A549 (cell line): ENCODE data around the gene TUG1. TPM values are rescaled to one million over a fixed set of nuclear protein-coding genes. Genes with fewer than 3 reads are reported as not detected.

Source experiments
- ATAC-seq, 2 experiments: fragments of 200-7000 bp in 1 of 2; fragments of >200 bp in 1 of 2; cut with Nextera tagmentation in 1 of 2; cut with Tn5 transposase in 1 of 2; 3 replicates each; pipeline versions ENCODE4 v1.8.0 to v1.9.1; 2018 to 2020; ENCODE audit warnings: mild to moderate bottlenecking in 1 of 2, moderate library complexity in 1 of 2
- CTCF ChIA-PET: fragments of 300-600 bp; sonication (Branson Sonifier 250); formaldehyde crosslinking; extraction: SDS; loops from one replicate; lab custom pipeline; 2021; ENCODE audit warnings: antibody characterized with exemption, inconsistent platforms; lab: Yijun Ruan, JAX
- POLR2A ChIA-PET: fragments of 350-600 bp; formaldehyde crosslinking; extraction: SDS; loops from one replicate; lab custom pipeline; 2021; ENCODE audit warnings: antibody characterized with exemption, inconsistent platforms; lab: Yijun Ruan, JAX
- DNase-seq, 2 experiments: peaks; one replicate each; pipeline versions ENCODE4 v3.0.0 to v3.0.0-alpha.2; 2011 to 2016; ENCODE audit warnings: low read depth in 1 of 2, low spot score in 1 of 2
- FAIRE-seq: peaks from 2 replicates; lab custom pipeline; 2011; peaks lifted over from hg19 to GRCh38; lab: Jason Lieb, UNC
- H3K27ac ChIP-seq, 2 experiments: fragments of >200 bp; sonication (Bioruptor Twin); formaldehyde crosslinking; 3 replicates each; pipeline ENCODE4 v1.5.1; 2016 to 2017
- H3K4me1 ChIP-seq: fragments of >200 bp; sonication (Bioruptor Twin); formaldehyde crosslinking; 3 replicates; pipeline ENCODE4 v1.6.1; 2016
- H3K4me2 ChIP-seq: fragments of >200 bp; sonication (Bioruptor Twin); formaldehyde crosslinking; 3 replicates; pipeline ENCODE4 v1.6.1; 2016
- H3K4me3 ChIP-seq: fragments of >200 bp; sonication (Bioruptor Twin); formaldehyde crosslinking; 3 replicates; pipeline ENCODE4 v1.5.1; 2016
- H3K9me3 ChIP-seq: fragments of >200 bp; sonication (Bioruptor Twin); formaldehyde crosslinking; 3 replicates; pipeline ENCODE4 v1.6.1; 2016
- BHLHE40 ChIP-seq: IDR thresholded peaks from 2 replicates; pipeline ENCODE4 v1.6.1; 2012; ENCODE audit warnings: low read depth, low read length, inconsistent platforms
- CBX2 ChIP-seq: fragments of 200-600 bp; sonication (generic); IDR thresholded peaks from 2 replicates; pipeline ENCODE4 v1.6.1; 2016; ENCODE audit warnings: low read depth, mild to moderate bottlenecking, borderline replicate concordance
- CBX8 ChIP-seq: fragments of 200-600 bp; sonication (generic); IDR thresholded peaks from 2 replicates; pipeline ENCODE4 v1.6.1; 2016
- EP300 ChIP-seq, 2 experiments: fragments of >200 bp; sonication (Bioruptor Twin); formaldehyde crosslinking; IDR thresholded peaks; 2 replicates in 1 of 2; 3 replicates in 1 of 2; pipeline ENCODE4 v1.6.1; 2016 to 2017
- FOSL2 ChIP-seq, 2 experiments: fragments of 450-650 bp in 1 of 2; fragments of >200 bp in 1 of 2; sonication (Bioruptor Twin) in 1 of 2; formaldehyde crosslinking; IDR thresholded peaks; 2 replicates each; pipeline versions ENCODE4 v1.5.0 to v1.6.1; 2016 to 2020; ENCODE audit warnings: mild to moderate bottlenecking in 1 of 2, moderate library complexity in 1 of 2
- GATA3 ChIP-seq: IDR thresholded peaks from 2 replicates; pipeline ENCODE4 v1.6.1; 2012; ENCODE audit warnings: borderline replicate concordance
- HEYL ChIP-seq: fragments of 250-450 bp; sonication (Bioruptor Pico); IDR thresholded peaks from 2 replicates; pipeline ENCODE4 v1.8.0; 2021; ENCODE audit warnings: mild to moderate bottlenecking, moderate library complexity
- HOXA7 ChIP-seq: fragments of 250-450 bp; sonication (Bioruptor Pico); IDR thresholded peaks from 2 replicates; pipeline ENCODE4 v1.5.0; 2020; ENCODE audit warnings: mild to moderate bottlenecking, moderate library complexity
- KDM1A ChIP-seq: fragments of 200-600 bp; sonication (generic); IDR thresholded peaks from 2 replicates; pipeline ENCODE4 v1.6.1; 2016; ENCODE audit warnings: low read depth, mild to moderate bottlenecking
- MAFK ChIP-seq: fragments of 450-650 bp; IDR thresholded peaks from 2 replicates; pipeline ENCODE4 v1.6.1; 2014; ENCODE audit not compliant: partially characterized antibody
- MYC ChIP-seq: IDR thresholded peaks from 2 replicates; pipeline ENCODE4 v1.6.1; 2012; ENCODE audit warnings: mild to moderate bottlenecking, inconsistent platforms, low read length, improper control_type of control experiment, borderline replicate concordance
- NPAS2 ChIP-seq: fragments of 250-450 bp; sonication (Bioruptor Pico); IDR thresholded peaks from 2 replicates; pipeline ENCODE4 v1.8.0; 2022; ENCODE audit warnings: mild to moderate bottlenecking, moderate library complexity, borderline replicate concordance
- NR3C1 ChIP-seq: fragments of >200 bp; sonication (Bioruptor Twin); formaldehyde crosslinking; IDR thresholded peaks from 3 replicates; pipeline ENCODE4 v1.6.1; 2017
- RAD21 ChIP-seq, 2 experiments: fragments of >200 bp in 1 of 2; sonication (Bioruptor Twin) in 1 of 2; formaldehyde crosslinking in 1 of 2; IDR thresholded peaks in 1 of 2; conservative IDR thresholded peaks in 1 of 2; 2 replicates in 1 of 2; 3 replicates in 1 of 2; pipeline ENCODE4 v1.6.1; 2012 to 2018; ENCODE audit warnings: inconsistent platforms in 1 of 2
- RARB ChIP-seq: fragments of 250-450 bp; sonication (Bioruptor Pico); IDR thresholded peaks from 2 replicates; pipeline ENCODE4 v1.8.0; 2021; ENCODE audit warnings: mild to moderate bottlenecking, moderate library complexity
- RCOR1 ChIP-seq: fragments of 150-350 bp; IDR thresholded peaks from 2 replicates; pipeline ENCODE4 v1.6.1; 2014; ENCODE audit warnings: antibody characterized with exemption, low read length, low read depth
- RFX5 ChIP-seq: fragments of 450-650 bp; IDR thresholded peaks from 2 replicates; pipeline ENCODE4 v1.7.1; 2014; ENCODE audit warnings: antibody characterized with exemption, mild to moderate bottlenecking, moderate library complexity
- RNF2 ChIP-seq: fragments of 200-600 bp; sonication (generic); IDR thresholded peaks from 2 replicates; pipeline ENCODE4 v1.6.1; 2016; ENCODE audit warnings: low read depth, mild to moderate bottlenecking, antibody characterized with exemption, moderate library complexity, borderline replicate concordance
- WGBS: methylation state at CpG from one replicate; pipeline ENCODE4 v1.1.6; 2017; ENCODE audit errors: missing lambda C conversion rate; 5-methylcytosine and 5-hydroxymethylcytosine counted together
- polyA plus RNA-seq, 4 experiments: library from polyadenylated mRNA; depleted of rRNA in 3 of 4; stranded (reverse); fragments of >200 nt; fragmentation: RNase III in 1 of 4; extraction: RNeasy Plus Mini Kit Qiagen cat#74134 plus additional on column Dnase treatment in 1 of 4; gene quantifications; 2 replicates in 3 of 4; 3 replicates in 1 of 4; pipeline ENCODE4 v1.2.3, GENCODE V29; 2011 to 2017
- TF ChIP-seq, protein P1 (sequence below): fragments of 200-600 bp; sonication (generic); IDR thresholded peaks from 2 replicates; pipeline ENCODE4 v1.6.1; 2016; ENCODE audit warnings: antibody characterized with exemption, mild to moderate bottlenecking, moderate library complexity
- TF ChIP-seq, protein P2 (sequence below): fragments of 450-650 bp; IDR thresholded peaks from 2 replicates; pipeline ENCODE4 v1.6.1; 2014; ENCODE audit warnings: antibody characterized with exemption
- TF ChIP-seq, protein P3 (sequence below): fragments of 150-350 bp; IDR thresholded peaks from 2 replicates; pipeline ENCODE4 v1.6.1; 2014; ENCODE audit warnings: low read depth, mild to moderate bottlenecking, low read length

The TUG1 gene
- polyA plus RNA-seq, 2 of the 4 experiments (the other 2 are of a cell fraction), result 29.9 to 104 TPM

DNA sequence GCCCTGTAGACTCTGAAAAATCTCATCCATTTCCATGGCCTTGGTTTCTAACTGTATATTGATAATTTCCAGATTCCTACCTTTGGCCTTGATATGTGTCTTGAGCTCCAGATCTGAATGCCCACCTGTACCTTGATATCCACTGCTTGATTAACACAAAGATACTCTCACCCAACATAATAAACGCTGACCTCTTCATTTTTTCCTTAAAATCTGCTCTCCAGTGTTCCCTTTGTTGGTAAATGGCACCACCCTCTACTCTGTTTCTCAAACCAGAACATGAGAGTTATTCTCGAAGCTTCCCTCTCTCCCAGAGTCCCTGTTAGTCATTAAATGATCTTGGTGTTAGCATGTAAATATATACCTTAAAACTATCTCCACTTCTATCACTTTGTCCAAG, 13.4 kb downstream of the TUG1 start:
- no peak overlapping the region for H3K27ac ChIP-seq
- H3K4me3 ChIP-seq, result no peak overlapping the region
- H3K4me1 ChIP-seq, result no peaks in the 10 kb centered on the region
- H3K9me3 ChIP-seq, result peaks cover 17% of the 10 kb centered on the region
- FAIRE-seq (no peak), ATAC-seq (no peak), DNase-seq (no peak)
- POLR2A ChIA-PET, result no interaction called here
- TF ChIP-seq EP300 (IDR thresholded peaks at IDR 0.05) (no peak), MAFK (peak; percentile 80)
- 88% methylated on average over 2 of the region's 2 CpGs for WGBS
- CTCF ChIA-PET, result no interaction called here
- H3K4me2 ChIP-seq, result no peak overlapping the region

DNA sequence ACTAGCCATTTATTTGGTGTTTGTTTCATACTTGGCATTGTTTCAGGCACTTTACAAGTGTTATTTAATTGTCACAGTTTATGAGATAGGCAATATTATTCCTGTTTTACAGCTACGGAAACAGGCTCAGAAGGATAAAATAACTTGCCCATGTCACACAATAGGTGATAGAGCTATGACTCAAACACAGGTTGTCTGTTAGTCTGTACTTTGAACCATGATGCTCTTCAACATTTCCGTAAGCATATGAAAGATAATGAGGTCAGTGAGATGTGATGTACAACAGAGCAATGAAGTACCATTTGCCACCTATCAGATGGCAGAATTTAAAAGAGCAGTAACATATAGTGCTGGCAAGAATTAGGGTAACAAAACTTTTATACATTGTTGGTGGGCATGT, 15.3 kb downstream of the TUG1 start:
- Histone ChIP-seq H3K4me1 (no peaks in the 10 kb centered on the region), H3K4me2 (no peak overlapping the region), H3K4me3 (no peak overlapping the region), H3K27ac (no peak overlapping the region), H3K9me3 (peaks cover 11% of the 10 kb centered on the region; the same call in 2 of the 3 replicates)
- DNase-seq, result peak in 1 of 2 experiments; percentile 13
- FAIRE-seq, result no peak
- CTCF ChIA-PET, result interaction anchor here (1.6 kb wide), 1 partner anchor 101 kb away, joined by 4 read pairs; no protein-coding TSS in a partner anchor
- POLR2A ChIA-PET, result interaction anchor here (1.0 kb wide), 1 partner anchor 15 kb away, joined by 4 read pairs; the partner anchor contains the start of genes MORC2 and TUG1
- WGBS, result 71% methylated on average over 2 of the region's 2 CpGs
- TF ChIP-seq RAD21 (conservative IDR thresholded peaks at IDR 0.05 in 1 of 2, IDR thresholded peaks at IDR 0.05 in 1 of 2) (no peak), RARB (CRISPR knock-in tag) (no peak), FOSL2 (IDR thresholded peaks at IDR 0.05) (no peak), FOSL2 (CRISPR knock-in tag; IDR thresholded peaks at IDR 0.05) (no peak), NR3C1 (no peak), CBX8 (no peak)
- ATAC-seq, result no peak

DNA sequence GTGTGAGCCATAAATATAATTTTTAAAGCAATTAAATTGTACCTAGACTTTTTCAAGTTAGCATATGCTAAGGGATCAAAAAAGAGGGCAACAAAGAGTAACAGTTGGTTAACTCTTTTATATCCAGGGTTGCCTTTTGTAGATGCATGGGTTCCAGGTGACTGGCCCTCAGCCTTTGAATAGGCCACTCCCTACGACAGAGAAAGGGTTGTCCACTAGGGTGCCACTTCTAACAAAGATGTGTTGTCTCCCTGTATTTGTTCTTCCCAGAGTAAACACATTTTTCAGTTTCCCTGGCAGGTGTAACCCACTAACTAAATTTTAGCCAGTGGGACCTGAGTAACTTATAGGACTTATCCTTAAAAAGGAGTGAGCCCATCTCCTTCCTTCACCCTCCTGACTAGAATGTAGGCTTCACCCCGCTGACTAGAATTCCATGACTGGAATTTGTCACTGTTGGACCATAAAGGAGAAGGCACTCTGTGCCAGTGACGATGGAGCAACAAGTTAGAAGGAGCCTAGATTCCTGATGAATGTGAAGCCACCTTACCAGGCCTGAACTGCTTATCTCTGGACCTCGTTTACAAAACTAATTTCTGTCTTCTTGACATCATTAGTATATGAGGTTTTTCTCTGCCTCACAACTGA, 16.6 kb downstream of the TUG1 start:
- TF ChIP-seq HEYL (CRISPR knock-in tag) (no peak), RFX5 (no peak), BHLHE40 (no peak), GATA3 (no peak), NPAS2 (CRISPR knock-in tag) (no peak)
- TF ChIP-seq, protein P1, sequence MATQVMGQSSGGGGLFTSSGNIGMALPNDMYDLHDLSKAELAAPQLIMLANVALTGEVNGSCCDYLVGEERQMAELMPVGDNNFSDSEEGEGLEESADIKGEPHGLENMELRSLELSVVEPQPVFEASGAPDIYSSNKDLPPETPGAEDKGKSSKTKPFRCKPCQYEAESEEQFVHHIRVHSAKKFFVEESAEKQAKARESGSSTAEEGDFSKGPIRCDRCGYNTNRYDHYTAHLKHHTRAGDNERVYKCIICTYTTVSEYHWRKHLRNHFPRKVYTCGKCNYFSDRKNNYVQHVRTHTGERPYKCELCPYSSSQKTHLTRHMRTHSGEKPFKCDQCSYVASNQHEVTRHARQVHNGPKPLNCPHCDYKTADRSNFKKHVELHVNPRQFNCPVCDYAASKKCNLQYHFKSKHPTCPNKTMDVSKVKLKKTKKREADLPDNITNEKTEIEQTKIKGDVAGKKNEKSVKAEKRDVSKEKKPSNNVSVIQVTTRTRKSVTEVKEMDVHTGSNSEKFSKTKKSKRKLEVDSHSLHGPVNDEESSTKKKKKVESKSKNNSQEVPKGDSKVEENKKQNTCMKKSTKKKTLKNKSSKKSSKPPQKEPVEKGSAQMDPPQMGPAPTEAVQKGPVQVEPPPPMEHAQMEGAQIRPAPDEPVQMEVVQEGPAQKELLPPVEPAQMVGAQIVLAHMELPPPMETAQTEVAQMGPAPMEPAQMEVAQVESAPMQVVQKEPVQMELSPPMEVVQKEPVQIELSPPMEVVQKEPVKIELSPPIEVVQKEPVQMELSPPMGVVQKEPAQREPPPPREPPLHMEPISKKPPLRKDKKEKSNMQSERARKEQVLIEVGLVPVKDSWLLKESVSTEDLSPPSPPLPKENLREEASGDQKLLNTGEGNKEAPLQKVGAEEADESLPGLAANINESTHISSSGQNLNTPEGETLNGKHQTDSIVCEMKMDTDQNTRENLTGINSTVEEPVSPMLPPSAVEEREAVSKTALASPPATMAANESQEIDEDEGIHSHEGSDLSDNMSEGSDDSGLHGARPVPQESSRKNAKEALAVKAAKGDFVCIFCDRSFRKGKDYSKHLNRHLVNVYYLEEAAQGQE, result no peak
- POLR2A ChIA-PET, result no interaction called here
- no peak overlapping the region for H3K4me2 ChIP-seq
- H3K4me1 ChIP-seq, result no peaks in the 10 kb centered on the region
- CTCF ChIA-PET, result no interaction called here
- WGBS, result 86% methylated on average over 4 of the region's 4 CpGs
- H3K9me3 ChIP-seq, result no peaks in the 10 kb centered on the region
- H3K27ac ChIP-seq, result no peak overlapping the region
- ATAC-seq (no peak), FAIRE-seq (no peak), DNase-seq (no peak)
- H3K4me3 ChIP-seq, result no peak overlapping the region

DNA sequence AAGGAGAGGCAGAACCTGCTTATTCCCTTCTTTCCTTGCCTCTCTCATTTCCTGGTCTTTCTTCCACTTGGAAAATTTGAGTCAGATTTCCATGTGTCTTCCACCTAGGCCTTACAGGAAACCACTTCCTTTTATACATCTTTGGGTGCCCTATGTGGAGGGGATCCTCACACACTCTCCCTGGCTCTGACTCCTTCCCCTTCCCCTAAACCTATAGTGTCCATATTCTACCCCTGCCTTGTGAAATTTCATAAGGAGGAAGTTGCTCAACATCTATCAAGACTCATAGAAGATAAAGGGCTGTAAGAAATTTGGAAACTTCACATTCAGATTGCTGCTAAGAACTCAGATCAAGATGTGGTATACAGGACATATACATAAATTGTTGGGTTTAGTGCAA, 20.4 kb downstream of the TUG1 start:
- H3K4me1 ChIP-seq, result no peaks in the 10 kb centered on the region
- TF ChIP-seq RAD21 (conservative IDR thresholded peaks at IDR 0.05 in 1 of 2, IDR thresholded peaks at IDR 0.05 in 1 of 2), result no peak
- TF ChIP-seq, protein P2, sequence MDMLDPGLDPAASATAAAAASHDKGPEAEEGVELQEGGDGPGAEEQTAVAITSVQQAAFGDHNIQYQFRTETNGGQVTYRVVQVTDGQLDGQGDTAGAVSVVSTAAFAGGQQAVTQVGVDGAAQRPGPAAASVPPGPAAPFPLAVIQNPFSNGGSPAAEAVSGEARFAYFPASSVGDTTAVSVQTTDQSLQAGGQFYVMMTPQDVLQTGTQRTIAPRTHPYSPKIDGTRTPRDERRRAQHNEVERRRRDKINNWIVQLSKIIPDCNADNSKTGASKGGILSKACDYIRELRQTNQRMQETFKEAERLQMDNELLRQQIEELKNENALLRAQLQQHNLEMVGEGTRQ, result no peak
- no peak for TF ChIP-seq CBX2
- no peak for TF ChIP-seq MYC
- TF ChIP-seq, protein P3, sequence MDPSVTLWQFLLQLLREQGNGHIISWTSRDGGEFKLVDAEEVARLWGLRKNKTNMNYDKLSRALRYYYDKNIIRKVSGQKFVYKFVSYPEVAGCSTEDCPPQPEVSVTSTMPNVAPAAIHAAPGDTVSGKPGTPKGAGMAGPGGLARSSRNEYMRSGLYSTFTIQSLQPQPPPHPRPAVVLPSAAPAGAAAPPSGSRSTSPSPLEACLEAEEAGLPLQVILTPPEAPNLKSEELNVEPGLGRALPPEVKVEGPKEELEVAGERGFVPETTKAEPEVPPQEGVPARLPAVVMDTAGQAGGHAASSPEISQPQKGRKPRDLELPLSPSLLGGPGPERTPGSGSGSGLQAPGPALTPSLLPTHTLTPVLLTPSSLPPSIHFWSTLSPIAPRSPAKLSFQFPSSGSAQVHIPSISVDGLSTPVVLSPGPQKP, result no peak
- TF ChIP-seq RFX5, result no peak
- TF ChIP-seq RNF2, result no peak
- TF ChIP-seq RCOR1, result no peak
- no peak for TF ChIP-seq HOXA7 (CRISPR knock-in tag)
- no peak for TF ChIP-seq BHLHE40
- TF ChIP-seq KDM1A, result no peak
- TF ChIP-seq, all 56 proteins: peak for 0
- H3K27ac ChIP-seq, result no peak overlapping the region
- H3K4me3 ChIP-seq, result no peak overlapping the region
- no peak for ATAC-seq
- ChIA-PET CTCF (no interaction called here), POLR2A (no interaction called here)
- no peak overlapping the region for H3K4me2 ChIP-seq
- FAIRE-seq, result no peak
- no peak for DNase-seq
- no peaks in the 10 kb centered on the region for H3K9me3 ChIP-seq
